ENCODE data around the gene RAB14. TPM values are rescaled to one million over a fixed set of nuclear protein-coding genes. Genes with fewer than 3 reads are reported as not detected.
A peak's percentile ranks its signal among the peaks of the same experiment; 100 is the strongest.

The RAB14 gene
- total RNA-seq, 1 experiment from 2014 or later = 82.6 TPM

DNA sequence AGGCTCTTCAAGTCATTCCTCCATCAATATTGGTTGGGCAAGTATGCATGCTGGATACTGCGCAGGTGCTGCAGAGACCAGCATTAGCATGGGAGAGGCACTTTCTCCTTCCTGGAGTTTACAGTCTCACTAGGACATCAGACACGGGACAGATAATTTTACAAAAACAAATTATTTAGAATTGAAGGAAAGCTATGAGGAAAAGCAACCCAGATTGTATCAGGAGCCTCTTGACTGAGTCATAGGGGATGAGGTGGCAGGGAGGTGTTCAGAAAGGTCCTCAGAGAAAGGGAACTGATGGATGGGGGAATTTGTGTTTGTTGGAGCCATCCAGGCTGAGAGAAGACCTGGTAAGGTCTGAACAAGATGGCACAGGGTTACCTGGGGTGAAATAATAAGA lies 24.5 kb upstream of the RAB14 start:
- H3K36me3 ChIP-seq (ENCODE audit: low read depth) = no peaks in the 10 kb centered on the region
- no peaks in the 10 kb centered on the region for H3K79me2 ChIP-seq (ENCODE audit: low read depth)
- no peak overlapping the region for H2AFZ ChIP-seq
- peak overlapping the region; percentile 17 for H3K27ac ChIP-seq
- no peaks in the 10 kb centered on the region for H3K27me3 ChIP-seq (ENCODE audit: insufficient read depth, low read depth)
- no TSS peak for BruUV-seq (replicated peaks)
- no peaks in the 10 kb centered on the region for H3K9me3 ChIP-seq (ENCODE audit: insufficient read depth, low read depth)
- H4K20me1 ChIP-seq (ENCODE audit: insufficient read depth) = no peaks in the 10 kb centered on the region
- peak overlapping the region; percentile 19; the same call in 1 of the 2 replicates for H3K4me2 ChIP-seq
- no peak overlapping the region for H3K4me3 ChIP-seq
- DNase-seq = peak; percentile 42 to 73
- ChIA-PET POLR2A (ENCODE audit: unreplicated experiment) (interaction anchor here (0.7 to 0.8 kb wide), 3 partner anchors 52 to 266 kb away, joined by 6 to 19 read pairs (median 8); no protein-coding TSS in a partner anchor), CTCF (interaction anchor here (0.7 to 2.4 kb wide), 5 partner anchors 42 to 150 kb away, joined by 3 to 12 read pairs (median 4); partner anchors contain the start of gene GSN)
- peaks cover 14% of the 10 kb centered on the region; the same call in 1 of the 2 replicates for H3F3A ChIP-seq (ENCODE audit: insufficient read depth, low read depth)
- intact Hi-C loops (cut with micrococcal nuclease; ENCODE audit: unreplicated experiment) = loop anchor here (1.0 to 2.0 kb wide), 2 partner anchors 43 to 61 kb away; partner anchors contain the start of gene GSN
- H3K4me1 ChIP-seq (replicated peaks; ENCODE audit: insufficient read depth) = peaks cover 20% of the 10 kb centered on the region
- no peak for TF ChIP-seq EZH2 (IDR thresholded peaks at IDR 0.05; ENCODE audit: low read depth)
- TF ChIP-seq, protein P1, sequence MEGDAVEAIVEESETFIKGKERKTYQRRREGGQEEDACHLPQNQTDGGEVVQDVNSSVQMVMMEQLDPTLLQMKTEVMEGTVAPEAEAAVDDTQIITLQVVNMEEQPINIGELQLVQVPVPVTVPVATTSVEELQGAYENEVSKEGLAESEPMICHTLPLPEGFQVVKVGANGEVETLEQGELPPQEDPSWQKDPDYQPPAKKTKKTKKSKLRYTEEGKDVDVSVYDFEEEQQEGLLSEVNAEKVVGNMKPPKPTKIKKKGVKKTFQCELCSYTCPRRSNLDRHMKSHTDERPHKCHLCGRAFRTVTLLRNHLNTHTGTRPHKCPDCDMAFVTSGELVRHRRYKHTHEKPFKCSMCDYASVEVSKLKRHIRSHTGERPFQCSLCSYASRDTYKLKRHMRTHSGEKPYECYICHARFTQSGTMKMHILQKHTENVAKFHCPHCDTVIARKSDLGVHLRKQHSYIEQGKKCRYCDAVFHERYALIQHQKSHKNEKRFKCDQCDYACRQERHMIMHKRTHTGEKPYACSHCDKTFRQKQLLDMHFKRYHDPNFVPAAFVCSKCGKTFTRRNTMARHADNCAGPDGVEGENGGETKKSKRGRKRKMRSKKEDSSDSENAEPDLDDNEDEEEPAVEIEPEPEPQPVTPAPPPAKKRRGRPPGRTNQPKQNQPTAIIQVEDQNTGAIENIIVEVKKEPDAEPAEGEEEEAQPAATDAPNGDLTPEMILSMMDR (conservative IDR thresholded peaks at IDR 0.05) = no peak
- no peaks in the 10 kb centered on the region for H3K9me2 ChIP-seq (ENCODE audit: insufficient read depth)

DNA sequence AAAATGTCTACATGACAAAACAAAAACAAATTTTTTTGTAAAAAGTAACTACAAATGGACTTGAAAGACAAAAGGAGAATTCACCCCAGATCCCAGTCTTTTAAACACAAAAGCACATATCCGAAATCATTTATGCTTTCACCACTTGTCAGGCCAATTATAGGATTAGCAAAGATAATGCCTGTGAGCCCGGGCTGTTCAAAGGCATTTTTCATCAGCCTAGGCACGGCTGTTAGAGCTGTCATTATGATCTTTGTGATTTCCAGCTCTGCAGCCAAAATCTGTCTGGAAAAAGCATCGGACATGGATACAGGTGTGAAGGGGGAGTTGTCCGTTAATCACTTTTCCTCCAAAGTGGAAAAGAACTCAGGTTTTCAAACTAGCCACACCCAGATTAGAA lies 23.6 kb upstream of the RAB14 start:
- Histone ChIP-seq H3K9me2 (ENCODE audit: insufficient read depth) (no peaks in the 10 kb centered on the region), H3K4me2 (no peak overlapping the region), H3K27ac (no peak overlapping the region; the same call in 1 of the 2 replicates), H2AFZ (no peak overlapping the region), H4K20me1 (ENCODE audit: insufficient read depth) (no peaks in the 10 kb centered on the region), H3K27me3 (ENCODE audit: insufficient read depth, low read depth) (no peaks in the 10 kb centered on the region), H3K79me2 (ENCODE audit: low read depth) (no peaks in the 10 kb centered on the region), H3F3A (ENCODE audit: insufficient read depth, low read depth) (peaks cover 14% of the 10 kb centered on the region; the same call in 1 of the 2 replicates), H3K4me1 (replicated peaks; ENCODE audit: insufficient read depth) (peaks cover 20% of the 10 kb centered on the region), H3K36me3 (ENCODE audit: low read depth) (no peaks in the 10 kb centered on the region), H3K9me3 (ENCODE audit: insufficient read depth, low read depth) (no peaks in the 10 kb centered on the region), H3K4me3 (no peak overlapping the region)
- TF ChIP-seq EZH2 (IDR thresholded peaks at IDR 0.05; ENCODE audit: low read depth) = no peak
- TF ChIP-seq, protein P1 (conservative IDR thresholded peaks at IDR 0.05) = no peak
- no TSS peak for BruUV-seq (replicated peaks)
- POLR2A ChIA-PET (ENCODE audit: unreplicated experiment) = no interaction called here
- no peak for DNase-seq
- CTCF ChIA-PET = interaction anchor here (2.4 kb wide), 1 partner anchor 53 kb away, joined by 12 read pairs; no protein-coding TSS in a partner anchor
- intact Hi-C loops (cut with micrococcal nuclease; ENCODE audit: unreplicated experiment) = no loop called here

DNA sequence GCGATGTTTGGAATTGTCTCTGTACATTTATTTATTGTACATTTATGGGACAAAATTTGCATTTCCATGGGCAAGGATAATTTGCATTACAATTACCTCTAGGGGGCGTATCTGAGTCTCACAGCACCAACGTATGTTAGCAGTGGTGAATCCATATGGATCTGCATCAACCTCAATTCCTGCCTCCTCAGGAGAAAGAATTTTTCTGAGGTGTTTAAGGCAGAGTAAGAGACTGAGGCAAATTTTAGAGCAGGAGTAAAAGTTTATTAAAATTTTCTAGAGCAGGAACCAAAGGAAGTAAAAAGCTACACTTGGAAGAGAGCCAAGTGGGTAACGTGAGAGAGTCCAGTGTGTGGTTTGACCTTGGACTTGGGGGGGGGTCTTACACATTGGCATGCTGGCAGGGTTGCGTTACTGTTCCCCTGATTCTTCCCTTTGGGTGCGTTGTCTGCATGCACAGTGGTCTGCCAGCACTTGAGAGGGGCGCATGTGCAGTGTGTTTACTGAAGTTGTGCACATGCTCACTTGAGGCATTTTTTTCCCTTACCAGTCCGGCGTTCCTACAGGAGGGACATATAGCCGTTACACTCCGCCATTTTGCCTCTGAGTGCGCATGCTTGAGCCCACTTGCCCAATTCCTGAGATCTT lies 21.0 kb upstream of the RAB14 start:
- peaks cover 14% of the 10 kb centered on the region; the same call in 1 of the 2 replicates for H3F3A ChIP-seq (ENCODE audit: insufficient read depth, low read depth)
- H4K20me1 ChIP-seq (ENCODE audit: insufficient read depth) = no peaks in the 10 kb centered on the region
- POLR2A ChIA-PET (ENCODE audit: unreplicated experiment) = no interaction called here
- H3K36me3 ChIP-seq (ENCODE audit: low read depth) = no peaks in the 10 kb centered on the region
- TF ChIP-seq EZH2 (IDR thresholded peaks at IDR 0.05; ENCODE audit: low read depth) = no peak
- TF ChIP-seq, protein P1 (conservative IDR thresholded peaks at IDR 0.05) = peak; percentile 80
- no peak overlapping the region for H3K27ac ChIP-seq
- no peaks in the 10 kb centered on the region for H3K79me2 ChIP-seq (ENCODE audit: low read depth)
- CTCF ChIA-PET = interaction anchor here (1.3 kb wide), 1 partner anchor 56 kb away, joined by 6 read pairs; no protein-coding TSS in a partner anchor
- no TSS peak for BruUV-seq (replicated peaks)
- H3K4me1 ChIP-seq (replicated peaks; ENCODE audit: insufficient read depth) = peaks cover 20% of the 10 kb centered on the region
- no peaks in the 10 kb centered on the region for H3K27me3 ChIP-seq (ENCODE audit: insufficient read depth, low read depth)
- H3K4me2 ChIP-seq = no peak overlapping the region
- no peaks in the 10 kb centered on the region for H3K9me2 ChIP-seq (ENCODE audit: insufficient read depth)
- DNase-seq = no peak
- no peak overlapping the region for H2AFZ ChIP-seq
- H3K4me3 ChIP-seq = no peak overlapping the region
- H3K9me3 ChIP-seq (ENCODE audit: insufficient read depth, low read depth) = no peaks in the 10 kb centered on the region
- intact Hi-C loops (cut with micrococcal nuclease; ENCODE audit: unreplicated experiment) = no loop called here
